SK-N-SH (cell line): ENCODE measurements around the gene PSMB10. TPM values are rescaled to one million over a fixed set of nuclear protein-coding genes. Genes with fewer than 3 reads are reported as not detected.

Experiments
- CTCF ChIA-PET: fragments of 300-600, 350-600 bp; formaldehyde crosslinking; extraction: SDS; loops from one replicate; lab custom pipeline; 2021; lab: Yijun Ruan, JAX
- POLR2A ChIA-PET: fragments of 350-600 bp; sonication (Branson Sonifier 250); formaldehyde crosslinking; extraction: SDS; loops from one replicate; lab custom pipeline; 2020; ENCODE audit warnings: antibody characterized with exemption, inconsistent platforms; lab: Yijun Ruan, JAX
- DNase-seq: peaks from one replicate; pipeline ENCODE4 v3.0.0; 2012
- H2AFZ ChIP-seq: fragments of 200-600 bp; sonication (generic); 2 replicates; pipeline ENCODE4 v1.8.1; 2016; ENCODE audit warnings: antibody characterized with exemption, mild to moderate bottlenecking, low read depth
- H3F3A ChIP-seq: fragments of 200-600 bp; sonication (generic); replicated peaks from 2 replicates; pipeline ENCODE3; 2016; ENCODE audit warnings: antibody characterized with exemption, mild to moderate bottlenecking; ENCODE audit not compliant: insufficient read depth
- H3K27ac ChIP-seq, 2 experiments: fragments of 200-500 bp in 1 of 2; fragments of 200-600 bp in 1 of 2; sonication (Bioruptor generic) in 1 of 2; sonication (generic), shearing (Covaris generic) in 1 of 2; 2 replicates each; pipeline versions ENCODE4 v1.5.1 to v1.6.1; 2014 to 2016; ENCODE audit warnings: low read depth in 2 of 2, inconsistent platforms in 1 of 2, low read length in 1 of 2, mild to moderate bottlenecking in 1 of 2, mixed read lengths in 1 of 2
- H3K27me3 ChIP-seq: fragments of 200-600 bp; sonication (generic), shearing (Covaris generic); 2 replicates; pipeline ENCODE4 v1.6.1; 2016; ENCODE audit warnings: mixed run types; ENCODE audit not compliant: insufficient read depth
- H3K36me3 ChIP-seq, 2 experiments: fragments of 200-500 bp in 1 of 2; fragments of 200-600 bp in 1 of 2; sonication (Bioruptor generic) in 1 of 2; sonication (generic) in 1 of 2; replicated peaks in 1 of 2; 2 replicates each; pipeline versions ENCODE3 to v1.5.1; 2014 to 2016; ENCODE audit warnings: low read length in 1 of 2, mild to moderate bottlenecking in 1 of 2; ENCODE audit not compliant: insufficient read depth in 2 of 2, control insufficient read depth in 1 of 2
- H3K4me1 ChIP-seq, 2 experiments: fragments of 200-500 bp in 1 of 2; fragments of 200-600 bp in 1 of 2; sonication (Bioruptor generic) in 1 of 2; sonication (generic), shearing (Covaris generic) in 1 of 2; 2 replicates each; pipeline versions ENCODE4 v1.5.1 to v1.6.1; 2014 to 2016; ENCODE audit warnings: low read depth in 1 of 2, low read length in 1 of 2, mixed run types in 1 of 2; ENCODE audit not compliant: insufficient read depth in 2 of 2, control insufficient read depth in 1 of 2
- H3K4me2 ChIP-seq: fragments of 200-600 bp; sonication (generic), shearing (Covaris generic); 2 replicates; pipeline ENCODE4 v1.6.1; 2017; ENCODE audit warnings: mixed run types
- H3K4me3 ChIP-seq, 2 experiments: fragments of 200-500 bp in 1 of 2; fragments of 200-600 bp in 1 of 2; sonication (Bioruptor generic) in 1 of 2; sonication (generic), shearing (Covaris generic) in 1 of 2; 2 replicates each; pipeline versions ENCODE4 v1.5.1 to v1.8.1; 2014 to 2016; ENCODE audit warnings: low read depth in 2 of 2, inconsistent platforms in 1 of 2, low read length in 1 of 2, mild to moderate bottlenecking in 1 of 2, mixed read lengths in 1 of 2, moderate library complexity in 1 of 2
- H3K79me2 ChIP-seq: fragments of 200-600 bp; sonication (generic); 2 replicates; pipeline ENCODE4 v1.8.1; 2017; ENCODE audit warnings: mild to moderate bottlenecking; ENCODE audit not compliant: insufficient read depth
- H3K9ac ChIP-seq: fragments of 200-600 bp; sonication (generic); 2 replicates; pipeline ENCODE4 v1.6.1; 2017; ENCODE audit warnings: mixed run types
- H3K9me2 ChIP-seq: fragments of 200-600 bp; sonication (generic); 2 replicates; pipeline ENCODE4 v1.6.1; 2017; ENCODE audit warnings: mixed run types
- H3K9me3 ChIP-seq: fragments of 200-600 bp; sonication (generic); 2 replicates; pipeline ENCODE4 v1.6.1; 2017; ENCODE audit warnings: mixed run types, mild to moderate bottlenecking, moderate library complexity
- H4K20me1 ChIP-seq: fragments of 200-600 bp; sonication (generic); 2 replicates; pipeline ENCODE4 v1.6.1; 2017; ENCODE audit warnings: mild to moderate bottlenecking, mixed run types; ENCODE audit not compliant: insufficient read depth
- CHD2 ChIP-seq: fragments of 150-350 bp; IDR thresholded peaks from 2 replicates; pipeline ENCODE4 v1.6.1; 2018; ENCODE audit warnings: low read length; ENCODE audit not compliant: partially characterized antibody
- ELF1 ChIP-seq: IDR thresholded peaks from 2 replicates; pipeline ENCODE4 v1.4.0; 2012
- EP300 ChIP-seq, 2 experiments: IDR thresholded peaks; 2 replicates each; pipeline versions ENCODE4 v1.4.0 to v1.6.1; 2012; ENCODE audit warnings: borderline replicate concordance in 1 of 2, low read depth in 1 of 2, low read length in 1 of 2
- EZH2phosphoT487 ChIP-seq: fragments of 200-600 bp; sonication (generic); IDR thresholded peaks from 2 replicates; pipeline ENCODE4 v1.6.1; 2017; ENCODE audit warnings: low read depth, mixed run types, mild to moderate bottlenecking, antibody characterized with exemption, moderate library complexity, borderline replicate concordance
- FOXJ3 ChIP-seq: sonication (generic); formaldehyde crosslinking; IDR thresholded peaks from 2 replicates; pipeline ENCODE4 v1.5.1; 2020; ENCODE audit warnings: mild to moderate bottlenecking, missing genetic modification reagents
- IRF3 ChIP-seq: fragments of 150-350 bp; IDR thresholded peaks from 2 replicates; pipeline ENCODE4 v1.6.1; 2016; ENCODE audit warnings: mild to moderate bottlenecking, low read depth, low read length
- POLR2AphosphoS5 ChIP-seq: IDR thresholded peaks from 2 replicates; pipeline ENCODE4 v1.6.1; 2012; ENCODE audit warnings: low read depth, low read length
- RFX5 ChIP-seq: IDR thresholded peaks from 2 replicates; pipeline ENCODE4 v1.6.1; 2012; ENCODE audit warnings: mild to moderate bottlenecking, improper control_type of control experiment, low read length
- TCF12 ChIP-seq: IDR thresholded peaks from 2 replicates; pipeline ENCODE4 v1.4.0; 2012
- TEAD4 ChIP-seq: IDR thresholded peaks from 2 replicates; pipeline ENCODE4 v1.4.0; 2012; ENCODE audit warnings: mild to moderate bottlenecking, borderline replicate concordance; ENCODE audit not compliant: insufficient read depth
- USF1 ChIP-seq: IDR thresholded peaks from 2 replicates; pipeline ENCODE4 v1.4.0; 2012; ENCODE audit warnings: low read depth, borderline replicate concordance
- USF2 ChIP-seq: fragments of 150-350 bp; IDR thresholded peaks from 2 replicates; pipeline ENCODE4 v1.6.1; 2017; ENCODE audit warnings: antibody characterized with exemption, low read length, low read depth, borderline replicate concordance
- whole genome bisulfite sequencing: methylation state at CpG from one replicate; pipeline ENCODE4 v1.1.6; 2017; ENCODE audit warnings: low lambda C conversion rate; 5-methylcytosine and 5-hydroxymethylcytosine counted together
- polyA plus RNA-seq, 3 experiments: library from polyadenylated mRNA; depleted of rRNA; stranded (reverse); fragments of >200 nt; gene quantifications; 2 replicates each; pipeline ENCODE4 v1.2.3, GENCODE V29; 2012

Gene PSMB10
- polyA plus RNA-seq, 1 of the 3 experiments (the other 2 are of a cell fraction), result 57.8 TPM

GRCh38 chr16:67969254-67970039 is 32.8 kb upstream of the PSMB10 start:
- Histone ChIP-seq H3K27me3 (no peaks in the 10 kb centered on the region), H3K9me2 (no peaks in the 10 kb centered on the region), H3K79me2 (peaks cover 39% of the 10 kb centered on the region), H3K4me3 (peak overlapping the region; percentile 73 to 79; a peak in 2 of 4 replicates), H3K36me3 (peaks cover 8 to 10% of the 10 kb centered on the region in 2 experiments)
- no peak for TF ChIP-seq USF1
- no peak for TF ChIP-seq FOXJ3 (CRISPR knock-in tag)
- TF ChIP-seq POLR2AphosphoS5, result no peak
- TF ChIP-seq USF2, result no peak
- no peak for TF ChIP-seq ELF1
- TF ChIP-seq IRF3, result no peak
- no peak for TF ChIP-seq EP300 (IDR thresholded peaks at IDR 0.05; ENCODE audit: borderline replicate concordance in 1 of 2, low read depth in 1 of 2, low read length in 1 of 2)
- no peak for TF ChIP-seq TEAD4
- no peak for TF ChIP-seq CHD2
- TF ChIP-seq EZH2phosphoT487, result no peak
- no peak for TF ChIP-seq RFX5
- TF ChIP-seq TCF12, result no peak
- TF ChIP-seq, all 33 proteins: peak for 0
- Histone ChIP-seq H3K9ac (no peak overlapping the region), H3F3A (peaks cover 4% of the 10 kb centered on the region), H3K4me2 (peak overlapping the region; percentile 96; the same call in 1 of the 2 replicates), H3K4me1 (peaks cover 15 to 30% of the 10 kb centered on the region in 2 experiments; a peak in 3 of 4 replicates), H3K27ac (no peak overlapping the region), H4K20me1 (peaks cover 29% of the 10 kb centered on the region), H2AFZ (peak overlapping the region; percentile 83), H3K9me3 (no peaks in the 10 kb centered on the region)
- WGBS, result 92% methylated on average over 39 of the region's 40 CpGs
- CTCF ChIA-PET, result interaction anchor here (0.6 to 1.8 kb wide), 3 partner anchors 20 to 125 kb away, joined by 3 to 4 read pairs (median 3); no protein-coding TSS in a partner anchor
- POLR2A ChIA-PET, result no interaction called here
- DNase-seq, result no peak
